ENCODE results near the gene SEC11C.

- TF ChIP-seq CTCF (conservative IDR thresholded peaks at IDR 0.05; ENCODE audit: low read depth, low read length), result no peak
- TF ChIP-seq EZH2phosphoT487 (IDR thresholded peaks at IDR 0.05; ENCODE audit: borderline replicate concordance, low read length), result no peak
- TF ChIP-seq EZH2 (IDR thresholded peaks at IDR 0.05; ENCODE audit: low read length, unreplicated experiment), result no peak
These were observed at the start of gene SEC11C for GRCh38 chr18:59139615-59140301.

All from PC-3 (cell line).